Endodermal cell (in vitro differentiated cells): ENCODE measurements around the gene GRXCR2. TPM values are rescaled to one million over a fixed set of nuclear protein-coding genes. Genes with fewer than 3 reads are reported as not detected.

Experiments
- DNase-seq: peaks from one replicate; pipeline ENCODE4 v3.0.0-alpha.2; 2017
- H3K27ac ChIP-seq: 2 replicates; pipeline ENCODE4 v1.5.1; 2013; ENCODE audit warnings: mild to moderate bottlenecking, low read depth, low read length, moderate library complexity
- H3K27me3 ChIP-seq: 2 replicates; pipeline ENCODE4 v1.6.1; 2013; ENCODE audit warnings: mild to moderate bottlenecking, low read length, moderate library complexity; ENCODE audit not compliant: insufficient read depth, control insufficient read depth, poor library complexity, severe bottlenecking
- H3K36me3 ChIP-seq: 2 replicates; pipeline ENCODE4 v1.7.0; 2013; ENCODE audit warnings: mild to moderate bottlenecking, low read length, moderate library complexity; ENCODE audit not compliant: control insufficient read depth, insufficient read depth
- H3K4me1 ChIP-seq: one replicate; pipeline ENCODE4 v1.7.0; 2013; ENCODE audit warnings: low read length; ENCODE audit not compliant: control insufficient read depth, insufficient read depth
- H3K4me3 ChIP-seq: 2 replicates; pipeline ENCODE4 v1.5.1; 2013; ENCODE audit warnings: mild to moderate bottlenecking, low read length, moderate library complexity
- H3K9ac ChIP-seq: 2 replicates; pipeline ENCODE4 v1.6.1; 2013; ENCODE audit warnings: mild to moderate bottlenecking, low read length, moderate library complexity; ENCODE audit not compliant: poor library complexity, severe bottlenecking; ENCODE audit errors: extremely low read depth
- H3K9me3 ChIP-seq: 2 replicates; pipeline ENCODE4 v1.6.1; 2013; ENCODE audit warnings: mild to moderate bottlenecking, low read length, moderate library complexity; ENCODE audit not compliant: control insufficient read depth
- H3K27ac Mint-ChIP-seq: 2 replicates; pipeline ENCODE4 v1.8.0; 2020; ENCODE audit warnings: mixed read lengths
- H3K27me3 Mint-ChIP-seq: 2 replicates; pipeline ENCODE4 v1.8.0; 2021; ENCODE audit warnings: mild to moderate bottlenecking, mixed read lengths; ENCODE audit not compliant: insufficient read depth
- H3K36me3 Mint-ChIP-seq: 2 replicates; pipeline ENCODE4 v1.8.0; 2020; ENCODE audit warnings: low read depth, mixed read lengths
- H3K4me1 Mint-ChIP-seq: 2 replicates; pipeline ENCODE4 v1.8.0; 2020; ENCODE audit warnings: mixed read lengths
- H3K4me3 Mint-ChIP-seq: 2 replicates; pipeline ENCODE4 v1.8.0; 2020; ENCODE audit warnings: mild to moderate bottlenecking, moderate library complexity, mixed read lengths
- H3K9me3 Mint-ChIP-seq: 2 replicates; pipeline ENCODE4 v1.8.0; 2020; ENCODE audit warnings: mild to moderate bottlenecking, mixed read lengths
- CTCF ChIP-seq: fragments of 200-600 bp; sonication (generic); conservative IDR thresholded peaks from 2 replicates; pipeline ENCODE4 v1.5.0; 2021; ENCODE audit warnings: antibody characterized with exemption, mild to moderate bottlenecking
- WGBS, 2 experiments: methylation state at CpG; one replicate each; pipeline versions ENCODE4 v1.1.5 to v1.1.7; 2013; ENCODE audit warnings: missing lambda C conversion rate in 2 of 2, mixed read lengths in 1 of 2; ENCODE audit not compliant: insufficient coverage in 1 of 2, insufficient read length in 1 of 2; 5-methylcytosine and 5-hydroxymethylcytosine counted together
- long read RNA-seq, 4 experiments: library from polyadenylated mRNA in 2 of 4; library from RNA in 1 of 4; library from capped mRNA in 1 of 4; stranded (forward) in 3 of 4; unstranded in 1 of 4; transcript quantifications; one replicate each; pipeline ENCODE4 v2.0.0, GENCODE V29; 2020 to 2021; ENCODE audit warnings: inconsistent platforms in 1 of 4
- polyA plus RNA-seq, 2 experiments: library from polyadenylated mRNA; stranded (reverse); fragments of 50-300 nt; gene quantifications; one replicate each; pipeline ENCODE4 v1.2.3, GENCODE V29; 2013
- total RNA-seq, 2 donors: library from RNA; stranded (reverse); fragmentation: NEBNext Ultra II Directional in 1 of 2; extraction: Animal tissue kit (Norgen Biotek cat#: 25700) in 1 of 2; gene quantifications; 2 replicates in 1 of 2; 3 replicates in 1 of 2; pipeline ENCODE4 v1.2.1, GENCODE V29; 2021

Gene GRXCR2
- total RNA-seq, result not detected
- polyA plus RNA-seq (2013, experiment 1 of 2), result not detected
- polyA plus RNA-seq (2013, experiment 2 of 2), result not detected
- long read RNA-seq, experiment 1, result 0 reads
- long read RNA-seq, experiment 2, result 0 reads
- long read RNA-seq, experiment 3, result 0 reads
- long read RNA-seq, experiment 4, result 0 reads

GRCh38 chr5:145872914-145873313 is at the start of gene GRXCR2:
Gene GRXCR2, minus strand, starts transcription at chr5:145873014. Its CDS starts 46 bp downstream, at chr5:145872968.
- WGBS, 2 experiments, result 86 to 94% methylated on average over 1 to 3 of the region's 3 CpGs

GRCh38 chr5:145922059-145922458 is 49.2 kb upstream of the GRXCR2 start:
- H3K4me1 Mint-ChIP-seq, result peaks cover 18% of the 10 kb centered on the region
- DNase-seq, result no peak
- no peak overlapping the region for H3K27ac Mint-ChIP-seq
- Histone ChIP-seq H3K9ac (no peak overlapping the region), H3K4me3 (no peak overlapping the region), H3K36me3 (no peaks in the 10 kb centered on the region), H3K4me1 (peaks cover 6% of the 10 kb centered on the region), H3K27ac (no peak overlapping the region), H3K9me3 (no peaks in the 10 kb centered on the region), H3K27me3 (no peaks in the 10 kb centered on the region)
- no peaks in the 10 kb centered on the region for H3K27me3 Mint-ChIP-seq
- no peak overlapping the region for H3K4me3 Mint-ChIP-seq
- no peak for TF ChIP-seq CTCF
- WGBS, 2 experiments, result 90 to 100% methylated on average over 1 to 2 of the region's 2 CpGs
- no peaks in the 10 kb centered on the region for H3K36me3 Mint-ChIP-seq
- peaks cover 4% of the 10 kb centered on the region for H3K9me3 Mint-ChIP-seq

More at GRCh38 chr5:145872914-145873313, at the start of gene GRXCR2:
- Mint-ChIP-seq H3K27me3 (peaks cover 13% of the 10 kb centered on the region), H3K27ac (no peak within 1 kb of the TSS), H3K4me1 (no peaks in the 10 kb centered on the region), H3K9me3 (no peaks in the 10 kb centered on the region), H3K36me3 (no peaks in the 10 kb centered on the region), H3K4me3 (no peak within 1 kb of the TSS)
- no peak for DNase-seq
- Histone ChIP-seq H3K4me3 (no peak within 1 kb of the TSS), H3K27me3 (no peaks in the 10 kb centered on the region), H3K4me1 (no peaks in the 10 kb centered on the region), H3K36me3 (no peaks in the 10 kb centered on the region), H3K27ac (no peak within 1 kb of the TSS), H3K9ac (no peak within 1 kb of the TSS), H3K9me3 (no peaks in the 10 kb centered on the region)
- TF ChIP-seq CTCF, result no peak

- DNase-seq, result no peak
- H3K27me3 Mint-ChIP-seq, result no peaks in the 10 kb centered on the region
- no peaks in the 10 kb centered on the region for H3K9me3 ChIP-seq
- no peaks in the 10 kb centered on the region for H3K36me3 Mint-ChIP-seq
- H3K27me3 ChIP-seq, result no peaks in the 10 kb centered on the region
- H3K9me3 Mint-ChIP-seq, result no peaks in the 10 kb centered on the region
- no peak overlapping the region for H3K9ac ChIP-seq
- WGBS, 2 experiments, result 92% methylated on average over 2 of the region's 2 CpGs; no CpG with 5 or more reads in 1 of the 2 experiments
- no peak for TF ChIP-seq CTCF
- no peak overlapping the region for H3K27ac Mint-ChIP-seq
- no peak overlapping the region for H3K4me3 ChIP-seq
- H3K4me1 ChIP-seq, result peaks cover 6% of the 10 kb centered on the region
- no peaks in the 10 kb centered on the region for H3K36me3 ChIP-seq
- peaks cover 18% of the 10 kb centered on the region for H3K4me1 Mint-ChIP-seq
- H3K27ac ChIP-seq, result no peak overlapping the region
- H3K4me3 Mint-ChIP-seq, result no peak overlapping the region
These were observed 48.4 kb upstream of the GRXCR2 start for GRCh38 chr5:145921211-145921610.
